PC-3 (cell line): ENCODE data around the gene COG3. TPM values are rescaled to one million over a fixed set of nuclear protein-coding genes. Genes with fewer than 3 reads are reported as not detected.
"Not testable (repeated sequence)": the region's sequence is repeated elsewhere in the genome, so short reads cannot be mapped to it uniquely, and the experiment has no call there.

ENCODE experiments used
- ATAC-seq: fragments of 200-7000 bp; cut with Tn5 transposase; 2 replicates; pipeline ENCODE4 v1.9.1; 2020; ENCODE audit warnings: mild to moderate bottlenecking, moderate library complexity
- BruUV-seq: library from RNA; stranded (reverse); fragments of 400-500 nt; replicated peaks from 2 replicates; lab custom pipeline; 2021; lab: Mats Ljungman, UMichigan
- CTCF ChIA-PET: fragments of 300-600 bp; sonication (Branson Sonifier 250); formaldehyde crosslinking; loops from one replicate; lab custom pipeline; 2022; ENCODE audit warnings: antibody characterized with exemption; lab: Charles Lee
- POLR2A ChIA-PET: fragments of 300-600 bp; sonication (Branson Sonifier 250); formaldehyde crosslinking; loops from one replicate; lab custom pipeline; 2022; ENCODE audit warnings: antibody characterized with exemption; ENCODE audit not compliant: unreplicated experiment; lab: Charles Lee
- DNase-seq: peaks from one replicate; pipeline ENCODE4 v3.0.0-alpha.2; 2015
- H2AFZ ChIP-seq: fragments of 300-600 bp; sonication (generic); 2 replicates; pipeline ENCODE4 v1.6.0; 2016; ENCODE audit warnings: antibody characterized with exemption, low read length
- H3F3A ChIP-seq: fragments of 300-600 bp; sonication (generic); one replicate; pipeline ENCODE4 v1.6.0; 2017; ENCODE audit warnings: antibody characterized with exemption, low read length, control low read depth, mild to moderate bottlenecking; ENCODE audit not compliant: unreplicated experiment
- H3K27ac ChIP-seq: fragments of 300-600 bp; sonication (generic); 2 replicates; pipeline ENCODE4 v1.5.1; 2016; ENCODE audit warnings: mild to moderate bottlenecking, low read length
- H3K27me3 ChIP-seq: fragments of 300-600 bp; sonication (generic); 2 replicates; pipeline ENCODE4 v1.6.1; 2016; ENCODE audit warnings: low read length, mixed read lengths
- H3K36me3 ChIP-seq: fragments of 300-600 bp; sonication (generic); 2 replicates; pipeline ENCODE4 v1.6.1; 2016; ENCODE audit warnings: low read depth, mixed run types, low read length, mixed read lengths
- H3K4me1 ChIP-seq: fragments of 300-600 bp; sonication (generic); 2 replicates; pipeline ENCODE4 v1.5.1; 2016; ENCODE audit warnings: low read length; ENCODE audit not compliant: insufficient read depth
- H3K4me2 ChIP-seq: fragments of 300-600 bp; sonication (generic); 2 replicates; pipeline ENCODE4 v1.6.0; 2016; ENCODE audit warnings: low read length
- H3K4me3 ChIP-seq: fragments of 300-600 bp; sonication (generic); 2 replicates; pipeline ENCODE4 v1.5.1; 2016; ENCODE audit warnings: mild to moderate bottlenecking, low read length, mixed read lengths
- H3K79me2 ChIP-seq: fragments of 300-600 bp; sonication (generic); 2 replicates; pipeline ENCODE4 v1.6.1; 2017; ENCODE audit warnings: low read length, mixed read lengths
- H3K9ac ChIP-seq: fragments of 300-600 bp; sonication (generic); 2 replicates; pipeline ENCODE4 v1.6.0; 2016; ENCODE audit warnings: mild to moderate bottlenecking, low read length
- H3K9me2 ChIP-seq: fragments of 300-600 bp; sonication (generic); replicated peaks from 2 replicates; pipeline ENCODE4 v1.6.1; 2016; ENCODE audit warnings: mixed run types, low read length, mixed read lengths
- H3K9me3 ChIP-seq: fragments of 300-600 bp; sonication (generic); 2 replicates; pipeline ENCODE4 v1.6.1; 2016; ENCODE audit warnings: low read length, mixed read lengths
- H4K20me1 ChIP-seq: fragments of 300-600 bp; sonication (generic); 2 replicates; pipeline ENCODE4 v1.6.1; 2016; ENCODE audit warnings: low read length, mixed read lengths
- EZH2 ChIP-seq: fragments of 300-600 bp; sonication (generic); IDR thresholded peaks from one replicate; pipeline ENCODE4 v1.6.1; 2017; ENCODE audit warnings: antibody characterized with exemption, mild to moderate bottlenecking, low read length; ENCODE audit not compliant: unreplicated experiment
- EZH2phosphoT487 ChIP-seq: fragments of 300-600 bp; sonication (generic); IDR thresholded peaks from 2 replicates; pipeline ENCODE4 v1.6.1; 2018; ENCODE audit warnings: mild to moderate bottlenecking, antibody characterized with exemption, low read length, borderline replicate concordance
- intact Hi-C: fragments of 100-400 bp; cut with micrococcal nuclease; formaldehyde crosslinking; loops from 2 replicates; pipeline ENCODE4 v1.9.0; 2023
- total RNA-seq: library from RNA; depleted of rRNA; stranded (reverse); fragments of >200 nt; gene quantifications from 2 replicates; pipeline ENCODE4 v1.2.3, GENCODE V29; 2014
- TF ChIP-seq, protein P1 (sequence below): fragments of 300-600 bp; sonication (generic); conservative IDR thresholded peaks from 2 replicates; pipeline ENCODE4 v1.5.1; 2017; ENCODE audit warnings: antibody characterized with exemption, low read depth, mild to moderate bottlenecking, low read length

COG3 gene
- total RNA-seq, 1 experiment from 2014 or later, result 28.8 TPM

DNA sequence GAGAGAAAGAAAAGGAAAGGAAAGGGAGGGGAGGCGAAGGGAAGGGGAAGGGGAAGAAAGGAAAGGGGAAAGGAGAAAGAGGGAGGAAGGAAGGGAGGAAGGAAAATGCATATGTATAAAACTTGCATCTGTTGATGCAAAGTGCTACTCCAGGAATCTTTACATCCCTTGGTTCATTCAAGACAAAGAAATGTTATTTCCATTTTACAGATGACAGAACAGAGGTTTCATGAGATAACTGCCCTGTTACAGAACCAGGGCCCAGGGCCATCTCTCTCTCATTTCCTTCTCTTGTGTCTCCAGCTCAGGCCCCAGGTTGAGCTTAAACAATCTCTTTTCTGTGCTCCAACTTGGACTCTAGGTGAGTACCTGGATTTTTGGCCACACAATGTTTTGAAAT is 44.8 kb upstream of the COG3 start:
- Histone ChIP-seq H2AFZ (no peak overlapping the region), H3K9ac (no peak overlapping the region), H3K27me3 (no peaks in the 10 kb centered on the region), H3K9me2 (no peaks in the 10 kb centered on the region), H3K9me3 (no peaks in the 10 kb centered on the region), H3K79me2 (peaks cover 15% of the 10 kb centered on the region), H3K36me3 (no peaks in the 10 kb centered on the region), H3K27ac (no peak overlapping the region), H3K4me3 (no peak overlapping the region), H3F3A (no peaks in the 10 kb centered on the region), H3K4me2 (no peak overlapping the region), H4K20me1 (no peaks in the 10 kb centered on the region), H3K4me1 (peaks cover 5% of the 10 kb centered on the region; the same call in 1 of the 2 replicates)
- POLR2A ChIA-PET, result no interaction called here
- ATAC-seq (no peak), DNase-seq (no peak)
- intact Hi-C loops, result loop anchor here (2.0 kb wide), 1 partner anchor 45 kb away; the partner anchor contains the start of gene COG3
- CTCF ChIA-PET, result no interaction called here
- TSS peak; percentile 24 for BruUV-seq
- TF ChIP-seq EZH2 (no peak), EZH2phosphoT487 (no peak)
- TF ChIP-seq, protein P1, sequence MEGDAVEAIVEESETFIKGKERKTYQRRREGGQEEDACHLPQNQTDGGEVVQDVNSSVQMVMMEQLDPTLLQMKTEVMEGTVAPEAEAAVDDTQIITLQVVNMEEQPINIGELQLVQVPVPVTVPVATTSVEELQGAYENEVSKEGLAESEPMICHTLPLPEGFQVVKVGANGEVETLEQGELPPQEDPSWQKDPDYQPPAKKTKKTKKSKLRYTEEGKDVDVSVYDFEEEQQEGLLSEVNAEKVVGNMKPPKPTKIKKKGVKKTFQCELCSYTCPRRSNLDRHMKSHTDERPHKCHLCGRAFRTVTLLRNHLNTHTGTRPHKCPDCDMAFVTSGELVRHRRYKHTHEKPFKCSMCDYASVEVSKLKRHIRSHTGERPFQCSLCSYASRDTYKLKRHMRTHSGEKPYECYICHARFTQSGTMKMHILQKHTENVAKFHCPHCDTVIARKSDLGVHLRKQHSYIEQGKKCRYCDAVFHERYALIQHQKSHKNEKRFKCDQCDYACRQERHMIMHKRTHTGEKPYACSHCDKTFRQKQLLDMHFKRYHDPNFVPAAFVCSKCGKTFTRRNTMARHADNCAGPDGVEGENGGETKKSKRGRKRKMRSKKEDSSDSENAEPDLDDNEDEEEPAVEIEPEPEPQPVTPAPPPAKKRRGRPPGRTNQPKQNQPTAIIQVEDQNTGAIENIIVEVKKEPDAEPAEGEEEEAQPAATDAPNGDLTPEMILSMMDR, result no peak

DNA sequence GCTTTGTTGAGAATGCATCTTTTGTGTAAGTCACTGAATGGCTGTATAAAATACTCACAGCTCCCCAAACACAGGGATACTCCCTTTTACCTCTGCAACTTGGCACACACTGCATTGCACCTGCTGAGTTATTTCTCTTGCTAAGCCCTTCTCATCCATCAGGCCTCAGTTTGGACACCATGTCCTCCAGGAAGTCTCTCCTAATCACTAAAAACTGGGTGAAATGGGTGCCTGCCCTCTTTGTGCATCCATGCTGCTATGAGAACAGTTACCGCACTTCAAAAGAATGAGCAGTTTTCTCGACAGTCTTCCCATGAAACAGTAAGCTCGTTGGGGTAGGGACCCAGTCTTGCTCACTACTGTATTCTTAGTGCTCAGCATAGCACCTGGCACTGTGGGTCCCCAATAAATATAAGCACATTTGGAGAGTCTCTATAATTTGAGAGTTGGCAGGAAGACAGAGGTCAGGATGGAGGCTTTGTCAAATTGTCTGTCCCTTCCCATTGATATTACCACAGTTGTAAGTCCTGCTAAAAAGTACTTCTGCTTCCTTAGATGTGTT is 41.9 kb upstream of the COG3 start:
- H4K20me1 ChIP-seq, result no peaks in the 10 kb centered on the region
- no peaks in the 10 kb centered on the region for H3K4me1 ChIP-seq
- H3K4me3 ChIP-seq, result no peak overlapping the region
- H3K79me2 ChIP-seq, result no peaks in the 10 kb centered on the region
- no peak overlapping the region for H3K4me2 ChIP-seq
- no peaks in the 10 kb centered on the region for H3K27me3 ChIP-seq
- DNase-seq (no peak), ATAC-seq (no peak)
- POLR2A ChIA-PET, result no interaction called here
- CTCF ChIA-PET, result no interaction called here
- TF ChIP-seq EZH2 (no peak), EZH2phosphoT487 (no peak)
- TF ChIP-seq, protein P1, result no peak
- intact Hi-C loops, result no loop called here
- no peaks in the 10 kb centered on the region for H3K9me3 ChIP-seq
- no peak overlapping the region for H2AFZ ChIP-seq
- BruUV-seq, result no TSS peak
- H3K27ac ChIP-seq, result no peak overlapping the region
- no peak overlapping the region for H3K9ac ChIP-seq
- no peaks in the 10 kb centered on the region for H3K9me2 ChIP-seq
- H3K36me3 ChIP-seq, result no peaks in the 10 kb centered on the region
- no peaks in the 10 kb centered on the region for H3F3A ChIP-seq

DNA sequence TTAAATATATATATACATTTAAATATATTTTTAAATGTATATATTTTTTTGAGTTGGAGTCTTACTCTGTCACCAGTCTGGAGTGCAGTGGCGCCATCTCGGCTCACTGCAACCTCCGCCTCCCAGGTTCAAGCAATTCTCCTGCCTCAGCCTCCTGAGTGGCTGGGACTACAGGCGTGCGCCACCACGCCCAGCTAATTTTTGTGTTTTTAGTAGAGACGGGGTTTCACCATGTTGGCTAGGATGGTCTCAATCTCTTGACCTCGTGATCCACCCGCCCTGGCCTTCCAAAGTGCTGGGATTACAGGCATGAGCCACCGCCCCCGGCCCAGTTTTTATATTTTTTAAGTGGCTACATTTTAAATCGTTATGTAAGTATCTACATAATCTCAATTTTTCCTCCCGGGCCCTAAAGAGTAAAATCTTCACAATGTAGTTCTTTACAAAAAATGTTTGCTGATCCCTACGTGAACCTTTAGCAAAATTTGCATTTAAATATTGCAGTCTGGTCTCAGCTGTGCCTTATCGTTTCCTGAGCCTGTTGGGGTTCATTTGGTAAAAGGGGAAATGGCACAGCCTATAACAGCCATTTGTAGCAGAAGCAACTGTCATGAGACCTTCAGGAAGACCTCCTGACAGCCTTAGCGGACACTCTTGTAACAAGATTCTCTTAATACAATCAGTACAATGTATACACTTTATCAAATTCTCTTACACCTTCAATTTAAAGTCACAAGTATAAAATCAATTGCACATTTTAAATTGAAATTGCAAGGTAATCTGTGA is 38.5 kb upstream of the COG3 start:
- H3K36me3 ChIP-seq, H3K27me3 ChIP-seq, H3K27ac ChIP-seq, H3K4me3 ChIP-seq, H3K4me2 ChIP-seq, H2AFZ ChIP-seq, DNase-seq, H3K4me1 ChIP-seq, intact Hi-C loops, H3K9me3 ChIP-seq, H3K9ac ChIP-seq, BruUV-seq, ATAC-seq, H3K9me2 ChIP-seq, H4K20me1 ChIP-seq, CTCF ChIA-PET, POLR2A ChIA-PET, H3F3A ChIP-seq, H3K79me2 ChIP-seq: not testable (repeated sequence)
